GM21447 (cell line): Measurements from ENCODE around the gene SBK3.
"Not testable (repeated sequence)": the region's sequence is repeated elsewhere in the genome, so short reads cannot be mapped to it uniquely, and the experiment has no call there.

Experiments used
- ATAC-seq: cut with Tn5 transposase; IDR thresholded peaks from one replicate; pipeline ENCODE4 v1.9.1; 2021; ENCODE audit not compliant: unreplicated experiment

The SBK3 gene

GRCh38 chr19:55520691-55521292, 24.6 kb downstream of the SBK3 start:
- ATAC-seq = no peak

- ATAC-seq = no peak
Observed at GRCh38 chr19:55519451-55520311, 25.7 kb downstream of the SBK3 start.

- ATAC-seq = peak; percentile 98
Observed at GRCh38 chr19:55516878-55517620, 28.3 kb downstream of the SBK3 start.

GRCh38 chr19:55508120-55508519, 37.2 kb downstream of the SBK3 start:
- ATAC-seq = no peak

GRCh38 chr19:55504981-55505380, 40.4 kb downstream of the SBK3 start:
- no peak for ATAC-seq

GRCh38 chr19:55504252-55504603, 41.1 kb downstream of the SBK3 start:
- ATAC-seq = no peak

GRCh38 chr19:55503502-55504251, 41.7 kb downstream of the SBK3 start:
- ATAC-seq = peak; percentile 91

GRCh38 chr19:55503157-55503501, 42.2 kb downstream of the SBK3 start:
- no peak for ATAC-seq

- no peak for ATAC-seq
Observed at GRCh38 chr19:55502197-55502952, 43.0 kb downstream of the SBK3 start.

GRCh38 chr19:55500368-55500952, 44.9 kb downstream of the SBK3 start:
- ATAC-seq = no peak

GRCh38 chr19:55498246-55498840, 47.0 kb downstream of the SBK3 start:
- ATAC-seq = no peak

GRCh38 chr19:55497763-55498162, 47.6 kb downstream of the SBK3 start:
- ATAC-seq = no peak

GRCh38 chr19:55496820-55497219, 48.5 kb downstream of the SBK3 start:
- not testable (repeated sequence) for ATAC-seq

GRCh38 chr19:55495646-55496349, 49.5 kb downstream of the SBK3 start:
- ATAC-seq = no peak

- no peak for ATAC-seq
Observed at GRCh38 chr19:55494172-55494761, 51.1 kb downstream of the SBK3 start.

GRCh38 chr19:55493645-55494171, 51.6 kb downstream of the SBK3 start:
- ATAC-seq = no peak

- ATAC-seq = no peak
Observed at GRCh38 chr19:55493052-55493644, 52.2 kb downstream of the SBK3 start.

GRCh38 chr19:55492362-55492944, 52.9 kb downstream of the SBK3 start:
- no peak for ATAC-seq
